ENCODE results near the gene ZNF300.
"Not testable (repeated sequence)": the region's sequence is repeated elsewhere in the genome, so short reads cannot be mapped to it uniquely, and the experiment has no call there.

Gene ZNF300

GRCh38 chr5:150846308-150846653, 58.5 kb downstream of the ZNF300 start, which contains the start of gene IRGM:
IRGM (plus strand) TSS chr5:150846521; CDS start chr5:150848124, 1,603 bp downstream.
- not testable (repeated sequence) for DNase-seq (ENCODE audit: low read depth in 1 of 2, low spot score in 1 of 2)

DNA sequence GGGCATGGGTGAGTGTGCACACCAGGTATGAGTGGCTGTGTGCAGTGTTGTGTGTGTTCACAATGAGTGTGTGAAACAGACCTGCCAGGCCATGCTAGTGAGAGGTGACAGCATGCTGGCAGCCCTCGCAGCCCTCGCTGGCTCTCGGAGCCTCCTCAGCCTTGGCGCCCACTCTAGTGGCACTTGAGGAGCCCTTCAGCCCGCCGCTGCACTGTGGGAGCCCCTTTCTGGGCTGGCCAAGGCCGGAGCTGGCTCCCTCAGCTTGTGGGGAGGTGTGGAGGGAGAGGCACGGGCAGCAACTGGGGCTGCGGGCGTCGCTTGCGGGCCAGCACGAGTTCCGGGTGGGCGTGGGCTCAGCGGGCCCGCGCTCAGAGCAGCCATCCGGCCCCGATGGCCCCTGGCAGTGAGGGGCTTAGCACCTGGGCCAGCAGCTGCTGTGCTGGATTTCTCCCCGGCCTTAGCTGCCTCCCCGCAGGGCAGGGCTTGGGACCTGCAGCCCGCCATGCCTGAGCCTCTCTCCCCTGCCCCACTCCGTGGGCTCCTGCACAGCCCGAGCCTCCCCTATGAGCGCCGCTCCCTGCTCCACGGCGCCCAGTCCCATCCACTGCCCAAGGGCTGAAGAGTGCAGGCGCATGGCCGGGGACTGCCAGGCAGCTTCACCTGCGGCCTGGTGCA, 59.5 kb downstream of the ZNF300 start:
- not testable (repeated sequence) for DNase-seq (ENCODE audit: low read depth in 1 of 2, low spot score in 1 of 2)

Measured in activated T-helper 1 cell treated with anti-CD3 and anti-CD28 coated beads, Interleukin-2, amount 50 U/mL, for 16 hours (primary cell).